ENCODE measurements around the gene COA8. TPM values are rescaled to one million over a fixed set of nuclear protein-coding genes. Genes with fewer than 3 reads are reported as not detected.

Gene COA8
- polyA plus RNA-seq, 3 donors = 13.2 to 58.1 (median 52.3) TPM

DNA sequence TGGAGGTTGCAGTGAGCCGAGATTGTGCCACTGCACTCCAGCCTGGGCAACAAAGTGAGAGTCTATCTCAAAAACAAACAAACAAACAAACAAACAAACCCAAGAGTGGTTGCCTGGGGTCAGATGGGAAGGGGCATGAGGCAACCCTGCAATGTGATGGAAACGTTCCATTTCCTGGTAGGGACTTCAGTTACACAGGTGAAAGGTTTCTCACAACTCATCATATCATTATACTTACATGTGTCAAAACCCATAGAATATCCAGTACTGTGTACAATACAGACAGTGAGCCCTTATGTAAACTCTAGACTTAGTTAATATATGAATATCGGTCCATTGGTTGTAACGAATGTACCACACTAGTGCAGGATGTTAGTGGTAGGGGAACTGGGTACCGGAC is 59.1 kb downstream of the COA8 start:
- no peaks in the 10 kb centered on the region for H3K9me3 Mint-ChIP-seq
- no peak overlapping the region for H3K4me3 ChIP-seq (replicated peaks in 1 of 3; ENCODE audit: low read depth in 2 of 3, low read length in 3 of 3)
- no peak overlapping the region for H2AFZ ChIP-seq (ENCODE audit: insufficient read depth, low read depth, low read length, poor library complexity, severe bottlenecking)
- H3K27ac Mint-ChIP-seq = no peak overlapping the region
- peaks cover 12 to 18% of the 10 kb centered on the region in 2 donors for H3K4me1 ChIP-seq (ENCODE audit: control insufficient read depth in 1 of 2, insufficient read depth in 2 of 2, low read length in 2 of 2)
- no peak for DNase-seq
- TF ChIP-seq, protein P1, sequence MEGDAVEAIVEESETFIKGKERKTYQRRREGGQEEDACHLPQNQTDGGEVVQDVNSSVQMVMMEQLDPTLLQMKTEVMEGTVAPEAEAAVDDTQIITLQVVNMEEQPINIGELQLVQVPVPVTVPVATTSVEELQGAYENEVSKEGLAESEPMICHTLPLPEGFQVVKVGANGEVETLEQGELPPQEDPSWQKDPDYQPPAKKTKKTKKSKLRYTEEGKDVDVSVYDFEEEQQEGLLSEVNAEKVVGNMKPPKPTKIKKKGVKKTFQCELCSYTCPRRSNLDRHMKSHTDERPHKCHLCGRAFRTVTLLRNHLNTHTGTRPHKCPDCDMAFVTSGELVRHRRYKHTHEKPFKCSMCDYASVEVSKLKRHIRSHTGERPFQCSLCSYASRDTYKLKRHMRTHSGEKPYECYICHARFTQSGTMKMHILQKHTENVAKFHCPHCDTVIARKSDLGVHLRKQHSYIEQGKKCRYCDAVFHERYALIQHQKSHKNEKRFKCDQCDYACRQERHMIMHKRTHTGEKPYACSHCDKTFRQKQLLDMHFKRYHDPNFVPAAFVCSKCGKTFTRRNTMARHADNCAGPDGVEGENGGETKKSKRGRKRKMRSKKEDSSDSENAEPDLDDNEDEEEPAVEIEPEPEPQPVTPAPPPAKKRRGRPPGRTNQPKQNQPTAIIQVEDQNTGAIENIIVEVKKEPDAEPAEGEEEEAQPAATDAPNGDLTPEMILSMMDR (IDR thresholded peaks at IDR 0.05) = no peak
- no peaks in the 10 kb centered on the region for H4K20me1 ChIP-seq (ENCODE audit: insufficient read depth, low read length)
- no peak overlapping the region for H3K27ac ChIP-seq (ENCODE audit: low read depth in 1 of 2, low read length in 2 of 2)
- peaks cover 15% of the 10 kb centered on the region for H3K4me1 Mint-ChIP-seq
- intact Hi-C loops (cut with micrococcal nuclease) = no loop called here
- H3K79me2 ChIP-seq (ENCODE audit: insufficient read depth, low read length) = no peaks in the 10 kb centered on the region
- no peaks in the 10 kb centered on the region for H3K36me3 Mint-ChIP-seq
- H3K4me3 Mint-ChIP-seq = no peak overlapping the region
- H3K9ac ChIP-seq (ENCODE audit: insufficient read depth, low read length, poor library complexity, severe bottlenecking) = no peak overlapping the region
- peaks cover 22 to 36% (median 25%) of the 10 kb centered on the region in 3 donors for H3K27me3 Mint-ChIP-seq (ENCODE audit: low read depth in 3 of 3)
- peaks cover 0 to 23% of the 10 kb centered on the region in 2 donors for H3K27me3 ChIP-seq (ENCODE audit: control insufficient read depth in 2 of 2, insufficient read depth in 2 of 2, low read length in 2 of 2)
- H3K36me3 ChIP-seq (replicated peaks in 1 of 2; ENCODE audit: control insufficient read depth in 1 of 2, insufficient read depth in 2 of 2, low read length in 2 of 2) = no peaks in the 10 kb centered on the region
- no peak overlapping the region for H3K4me2 ChIP-seq (replicated peaks; ENCODE audit: extremely low read depth, low read length, poor library complexity, severe bottlenecking)
- no peaks in the 10 kb centered on the region for H3K9me3 ChIP-seq (replicated peaks in 1 of 2; ENCODE audit: control insufficient read depth in 1 of 2, insufficient read depth in 1 of 2, low read length in 2 of 2)
- WGBS (ENCODE audit: insufficient coverage) = no CpG with 5 or more reads among the region's 5 CpGs

DNA sequence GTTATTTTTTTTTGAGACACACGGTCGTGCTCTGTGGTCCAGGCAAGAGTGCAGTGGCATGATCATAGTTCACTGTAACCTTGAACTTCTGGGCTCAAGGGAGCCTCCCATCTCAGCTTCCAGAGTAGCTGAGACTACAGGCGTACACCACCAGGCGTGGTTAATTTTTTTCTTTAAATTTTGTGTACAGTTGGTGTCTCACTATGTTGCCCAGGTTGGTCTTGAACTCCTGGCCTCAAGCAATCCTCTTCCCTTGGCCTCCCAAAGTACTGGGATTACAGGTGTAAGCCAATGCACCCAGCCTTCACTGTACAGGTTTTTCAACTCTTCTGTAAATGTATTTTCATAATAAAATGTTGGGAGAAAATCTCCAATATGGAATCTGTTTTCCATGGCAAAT is 60.5 kb downstream of the COA8 start:
- TF ChIP-seq, protein P1 (IDR thresholded peaks at IDR 0.05) = no peak
- H3K4me1 ChIP-seq (ENCODE audit: control insufficient read depth in 1 of 2, insufficient read depth in 2 of 2, low read length in 2 of 2) = peaks cover 20 to 28% of the 10 kb centered on the region in 2 donors
- H3K9me3 Mint-ChIP-seq = no peaks in the 10 kb centered on the region
- H3K9me3 ChIP-seq (replicated peaks in 1 of 2; ENCODE audit: control insufficient read depth in 1 of 2, insufficient read depth in 1 of 2, low read length in 2 of 2) = no peaks in the 10 kb centered on the region
- H3K79me2 ChIP-seq (ENCODE audit: insufficient read depth, low read length) = no peaks in the 10 kb centered on the region
- no peak overlapping the region for H2AFZ ChIP-seq (ENCODE audit: insufficient read depth, low read depth, low read length, poor library complexity, severe bottlenecking)
- H3K27me3 ChIP-seq (ENCODE audit: control insufficient read depth in 2 of 2, insufficient read depth in 2 of 2, low read length in 2 of 2) = peaks cover 0 to 23% of the 10 kb centered on the region in 2 donors
- H3K27ac Mint-ChIP-seq = no peak overlapping the region
- no peak overlapping the region for H3K4me2 ChIP-seq (replicated peaks; ENCODE audit: extremely low read depth, low read length, poor library complexity, severe bottlenecking)
- WGBS (ENCODE audit: insufficient coverage) = 94% methylated on average over 4 of the region's 4 CpGs
- no peaks in the 10 kb centered on the region for H4K20me1 ChIP-seq (ENCODE audit: insufficient read depth, low read length)
- intact Hi-C loops (cut with micrococcal nuclease) = no loop called here
- DNase-seq = no peak
- no peaks in the 10 kb centered on the region for H3K36me3 ChIP-seq (replicated peaks in 1 of 2; ENCODE audit: control insufficient read depth in 1 of 2, insufficient read depth in 2 of 2, low read length in 2 of 2)
- H3K4me3 ChIP-seq (replicated peaks in 1 of 3; ENCODE audit: low read depth in 2 of 3, low read length in 3 of 3) = no peak overlapping the region
- peaks cover 23% of the 10 kb centered on the region for H3K4me1 Mint-ChIP-seq
- H3K27ac ChIP-seq (ENCODE audit: low read depth in 1 of 2, low read length in 2 of 2) = no peak overlapping the region
- peaks cover 17 to 39% (median 25%) of the 10 kb centered on the region in 3 donors for H3K27me3 Mint-ChIP-seq (ENCODE audit: low read depth in 3 of 3)
- no peak overlapping the region for H3K4me3 Mint-ChIP-seq
- peaks cover 0 to 4% of the 10 kb centered on the region in 2 donors for H3K36me3 Mint-ChIP-seq
- no peak overlapping the region for H3K9ac ChIP-seq (ENCODE audit: insufficient read depth, low read length, poor library complexity, severe bottlenecking)
